NT2/D1 (cell line): ENCODE results near the gene KLHL22.

ENCODE experiments used
- DNase-seq: peaks from one replicate; pipeline ENCODE4 v3.0.0-alpha.2; 2011; ENCODE audit warnings: low read depth, low spot score
- H3K27me3 ChIP-seq: 2 replicates; pipeline ENCODE4 v1.6.0; 2011; ENCODE audit warnings: mild to moderate bottlenecking; ENCODE audit not compliant: insufficient read length, insufficient read depth
- H3K36me3 ChIP-seq: 2 replicates; pipeline ENCODE4 v1.6.1; 2011; ENCODE audit warnings: mild to moderate bottlenecking, low read length, mixed read lengths; ENCODE audit not compliant: insufficient read depth, insufficient read length
- H3K4me1 ChIP-seq: 2 replicates; pipeline ENCODE4 v1.5.1; 2011; ENCODE audit not compliant: insufficient read depth, insufficient read length
- H3K4me3 ChIP-seq: 2 replicates; pipeline ENCODE4 v1.5.1; 2011; ENCODE audit warnings: low read depth; ENCODE audit not compliant: insufficient read length
- H3K9ac ChIP-seq: 2 replicates; pipeline ENCODE4 v1.6.0; 2011; ENCODE audit warnings: low read depth; ENCODE audit not compliant: insufficient read length
- H3K9me3 ChIP-seq: 2 replicates; pipeline ENCODE4 v1.5.1; 2011; ENCODE audit warnings: mild to moderate bottlenecking, low read length; ENCODE audit not compliant: insufficient read depth
- SUZ12 ChIP-seq: IDR thresholded peaks from 2 replicates; pipeline ENCODE4 v1.6.1; 2011; ENCODE audit not compliant: insufficient read length, insufficient read depth; ENCODE audit errors: extremely low read depth
- YY1 ChIP-seq: IDR thresholded peaks from 2 replicates; pipeline ENCODE4 v1.6.1; 2011; ENCODE audit not compliant: insufficient read length, insufficient read depth
- ZNF274 ChIP-seq: IDR thresholded peaks from 2 replicates; pipeline ENCODE4 v1.6.1; 2011; ENCODE audit warnings: mild to moderate bottlenecking, low read depth, low read length

Gene KLHL22

GRCh38 chr22:20448630-20449029 lies 47.0 kb downstream of the KLHL22 start:
- no peaks in the 10 kb centered on the region for H3K9me3 ChIP-seq
- TF ChIP-seq SUZ12 (no peak), YY1 (no peak), ZNF274 (no peak)
- H3K9ac ChIP-seq: no peak overlapping the region
- no peaks in the 10 kb centered on the region for H3K4me1 ChIP-seq
- DNase-seq: no peak
- no peak overlapping the region for H3K4me3 ChIP-seq
- no peaks in the 10 kb centered on the region for H3K27me3 ChIP-seq
- H3K36me3 ChIP-seq: peaks cover 7% of the 10 kb centered on the region

GRCh38 chr22:20446383-20446970 lies 49.1 kb downstream of the KLHL22 start:
- DNase-seq: no peak
- Histone ChIP-seq H3K36me3 (peaks cover 12% of the 10 kb centered on the region), H3K27me3 (no peaks in the 10 kb centered on the region), H3K9ac (no peak overlapping the region), H3K4me3 (no peak overlapping the region), H3K4me1 (peaks cover 5% of the 10 kb centered on the region), H3K9me3 (no peaks in the 10 kb centered on the region)
- TF ChIP-seq YY1: no peak
- no peak for TF ChIP-seq SUZ12
- TF ChIP-seq ZNF274: no peak

GRCh38 chr22:20444325-20444724 lies 51.3 kb downstream of the KLHL22 start:
- H3K27me3 ChIP-seq: no peaks in the 10 kb centered on the region
- no peak overlapping the region for H3K9ac ChIP-seq
- H3K36me3 ChIP-seq: peaks cover 12% of the 10 kb centered on the region
- TF ChIP-seq SUZ12: no peak
- TF ChIP-seq YY1: no peak
- no peak for TF ChIP-seq ZNF274
- no peak overlapping the region for H3K4me3 ChIP-seq
- H3K9me3 ChIP-seq: no peaks in the 10 kb centered on the region
- DNase-seq: no peak
- peaks cover 5% of the 10 kb centered on the region for H3K4me1 ChIP-seq

- Histone ChIP-seq H3K4me1 (peaks cover 11% of the 10 kb centered on the region), H3K27me3 (peaks cover 9% of the 10 kb centered on the region), H3K9me3 (no peaks in the 10 kb centered on the region), H3K36me3 (peaks cover 12% of the 10 kb centered on the region), H3K9ac (no peak overlapping the region), H3K4me3 (no peak overlapping the region)
- DNase-seq: no peak
- TF ChIP-seq SUZ12: no peak
- TF ChIP-seq YY1: no peak
- TF ChIP-seq ZNF274: no peak
Observed at GRCh38 chr22:20442485-20443284, 52.9 kb downstream of the KLHL22 start.

GRCh38 chr22:20441631-20442484 lies 53.7 kb downstream of the KLHL22 start:
- Histone ChIP-seq H3K4me3 (no peak overlapping the region), H3K9ac (peak overlapping the region; percentile 42), H3K9me3 (no peaks in the 10 kb centered on the region), H3K27me3 (peaks cover 14% of the 10 kb centered on the region), H3K4me1 (peaks cover 11% of the 10 kb centered on the region), H3K36me3 (peaks cover 12% of the 10 kb centered on the region)
- DNase-seq: no peak
- no peak for TF ChIP-seq YY1
- TF ChIP-seq ZNF274: no peak
- TF ChIP-seq SUZ12: no peak

- TF ChIP-seq SUZ12: no peak
- TF ChIP-seq YY1: no peak
- no peak for TF ChIP-seq ZNF274
- peaks cover 16% of the 10 kb centered on the region for H3K27me3 ChIP-seq
- peaks cover 5% of the 10 kb centered on the region for H3K36me3 ChIP-seq
- no peaks in the 10 kb centered on the region for H3K9me3 ChIP-seq
- H3K9ac ChIP-seq: no peak overlapping the region
- no peak overlapping the region for H3K4me3 ChIP-seq
- H3K4me1 ChIP-seq: peaks cover 11% of the 10 kb centered on the region
- no peak for DNase-seq
Observed at GRCh38 chr22:20440637-20441591, 54.7 kb downstream of the KLHL22 start.
